ENCODE data around the gene ATP4A. TPM values are rescaled to one million over a fixed set of nuclear protein-coding genes. Genes with fewer than 3 reads are reported as not detected.

Gene ATP4A
- polyA plus RNA-seq, 1 donor from 2014 or later = not detected

- H3K36me3 ChIP-seq (ENCODE audit: insufficient read depth, low read length) = no peaks in the 10 kb centered on the region
- H4K20me1 ChIP-seq (ENCODE audit: insufficient read depth) = no peaks in the 10 kb centered on the region
- H3K27me3 ChIP-seq (ENCODE audit: insufficient read depth, low read depth, low read length) = peaks cover 27% of the 10 kb centered on the region
- no peak overlapping the region for H3K4me3 ChIP-seq (ENCODE audit: low read length)
- TF ChIP-seq POLR2AphosphoS5 (IDR thresholded peaks at IDR 0.05) (no peak), EZH2 (IDR thresholded peaks at IDR 0.05; ENCODE audit: borderline replicate concordance, insufficient read depth, low read length, poor library complexity, severe bottlenecking) (no peak), MXI1 (conservative IDR thresholded peaks at IDR 0.05; ENCODE audit: poor library complexity, severe bottlenecking) (no peak), REST (IDR thresholded peaks at IDR 0.05; ENCODE audit: borderline replicate concordance) (no peak), TAF1 (IDR thresholded peaks at IDR 0.05; ENCODE audit: low read depth) (no peak), RAD21 (conservative IDR thresholded peaks at IDR 0.05) (no peak), EP300 (conservative IDR thresholded peaks at IDR 0.05; ENCODE audit: poor library complexity, severe bottlenecking) (no peak), SMC3 (conservative IDR thresholded peaks at IDR 0.05; ENCODE audit: poor library complexity) (no peak), CTCF (IDR thresholded peaks at IDR 0.05; ENCODE audit: poor library complexity, severe bottlenecking) (no peak)
- no peak overlapping the region for H3K27ac ChIP-seq (ENCODE audit: low read length)
- no peak overlapping the region for H2AFZ ChIP-seq (ENCODE audit: low read depth, low read length)
- no peak overlapping the region for H3K4me2 ChIP-seq (ENCODE audit: low read length)
- H3K9ac ChIP-seq (ENCODE audit: low read length) = no peak overlapping the region
- no peaks in the 10 kb centered on the region for H3K79me2 ChIP-seq (replicated peaks; ENCODE audit: insufficient read depth, low read length)
- H3K9me3 ChIP-seq (ENCODE audit: low read length) = no peaks in the 10 kb centered on the region
- no peaks in the 10 kb centered on the region for H3K9me2 ChIP-seq (ENCODE audit: insufficient read depth, low read length)
- no peaks in the 10 kb centered on the region for H3F3A ChIP-seq (ENCODE audit: insufficient read depth, low read length, poor library complexity, severe bottlenecking)
Measured at GRCh38 chr19:35562336-35562735, 1.1 kb downstream of the ATP4A start.

- no peaks in the 10 kb centered on the region for H4K20me1 ChIP-seq (ENCODE audit: insufficient read depth)
- no peak overlapping the region for H3K4me2 ChIP-seq (ENCODE audit: low read length)
- no peaks in the 10 kb centered on the region for H3K79me2 ChIP-seq (replicated peaks; ENCODE audit: insufficient read depth, low read length)
- H3K27ac ChIP-seq (ENCODE audit: low read length) = no peak overlapping the region
- peaks cover 30% of the 10 kb centered on the region for H3K27me3 ChIP-seq (ENCODE audit: insufficient read depth, low read depth, low read length)
- H3K9ac ChIP-seq (ENCODE audit: low read length) = no peak overlapping the region
- no peak for TF ChIP-seq POLR2AphosphoS5 (IDR thresholded peaks at IDR 0.05)
- TF ChIP-seq CTCF (IDR thresholded peaks at IDR 0.05; ENCODE audit: poor library complexity, severe bottlenecking) = no peak
- TF ChIP-seq EP300 (conservative IDR thresholded peaks at IDR 0.05; ENCODE audit: poor library complexity, severe bottlenecking) = no peak
- TF ChIP-seq RAD21 (conservative IDR thresholded peaks at IDR 0.05) = no peak
- no peak for TF ChIP-seq SMC3 (conservative IDR thresholded peaks at IDR 0.05; ENCODE audit: poor library complexity)
- no peak for TF ChIP-seq REST (IDR thresholded peaks at IDR 0.05; ENCODE audit: borderline replicate concordance)
- no peak for TF ChIP-seq TAF1 (IDR thresholded peaks at IDR 0.05; ENCODE audit: low read depth)
- no peak for TF ChIP-seq MXI1 (conservative IDR thresholded peaks at IDR 0.05; ENCODE audit: poor library complexity, severe bottlenecking)
- no peak for TF ChIP-seq EZH2 (IDR thresholded peaks at IDR 0.05; ENCODE audit: borderline replicate concordance, insufficient read depth, low read length, poor library complexity, severe bottlenecking)
- H3K9me2 ChIP-seq (ENCODE audit: insufficient read depth, low read length) = no peaks in the 10 kb centered on the region
- H3F3A ChIP-seq (ENCODE audit: insufficient read depth, low read length, poor library complexity, severe bottlenecking) = no peaks in the 10 kb centered on the region
- H3K9me3 ChIP-seq (ENCODE audit: low read length) = no peaks in the 10 kb centered on the region
- no peak overlapping the region for H3K4me3 ChIP-seq (ENCODE audit: low read length)
- H3K36me3 ChIP-seq (ENCODE audit: insufficient read depth, low read length) = no peaks in the 10 kb centered on the region
- no peak overlapping the region for H2AFZ ChIP-seq (ENCODE audit: low read depth, low read length)
Measured at GRCh38 chr19:35561436-35561835, 2.0 kb downstream of the ATP4A start.
